GM12872 (cell line): ENCODE measurements around the gene ADD1.

ENCODE experiments used
- TF ChIP-seq, protein P1 (sequence below): IDR thresholded peaks from 3 replicates; pipeline ENCODE4 v1.5.1; 2011; ENCODE audit warnings: low read depth, mild to moderate bottlenecking, low read length, moderate library complexity; ENCODE audit not compliant: insufficient read depth

Gene ADD1

DNA sequence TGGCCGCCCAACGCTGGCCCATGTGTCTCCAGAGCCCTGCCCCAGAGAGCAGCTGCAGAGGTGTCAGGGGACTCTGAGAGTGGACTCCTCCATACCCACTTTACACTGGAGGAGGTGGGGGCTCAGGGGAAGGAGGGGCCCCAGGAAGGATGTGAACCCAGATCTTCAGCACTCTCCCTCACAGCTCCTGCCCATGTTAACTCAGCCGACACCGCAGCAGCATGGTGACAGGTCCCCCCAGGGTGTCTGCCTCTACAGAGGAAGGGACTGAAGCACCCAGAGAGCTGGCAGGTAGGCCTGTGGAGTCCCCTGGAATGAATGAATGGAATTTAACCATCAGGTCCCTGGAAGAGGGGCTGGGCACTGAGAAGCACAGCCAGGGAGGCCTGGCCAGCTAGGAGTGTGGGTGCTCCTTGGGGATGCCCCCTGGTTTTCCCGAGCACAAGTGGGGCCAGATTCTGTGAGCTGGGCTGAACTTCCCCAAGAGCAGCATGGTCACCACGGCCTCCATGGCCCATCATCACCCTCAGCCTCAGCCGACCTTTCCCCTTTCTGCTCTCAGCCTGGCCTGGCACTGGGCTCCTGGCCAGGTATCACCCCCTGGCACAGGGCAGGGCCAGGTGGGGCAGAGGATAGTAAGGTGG lies 28.9 kb upstream of the ADD1 start:
- TF ChIP-seq, protein P1, sequence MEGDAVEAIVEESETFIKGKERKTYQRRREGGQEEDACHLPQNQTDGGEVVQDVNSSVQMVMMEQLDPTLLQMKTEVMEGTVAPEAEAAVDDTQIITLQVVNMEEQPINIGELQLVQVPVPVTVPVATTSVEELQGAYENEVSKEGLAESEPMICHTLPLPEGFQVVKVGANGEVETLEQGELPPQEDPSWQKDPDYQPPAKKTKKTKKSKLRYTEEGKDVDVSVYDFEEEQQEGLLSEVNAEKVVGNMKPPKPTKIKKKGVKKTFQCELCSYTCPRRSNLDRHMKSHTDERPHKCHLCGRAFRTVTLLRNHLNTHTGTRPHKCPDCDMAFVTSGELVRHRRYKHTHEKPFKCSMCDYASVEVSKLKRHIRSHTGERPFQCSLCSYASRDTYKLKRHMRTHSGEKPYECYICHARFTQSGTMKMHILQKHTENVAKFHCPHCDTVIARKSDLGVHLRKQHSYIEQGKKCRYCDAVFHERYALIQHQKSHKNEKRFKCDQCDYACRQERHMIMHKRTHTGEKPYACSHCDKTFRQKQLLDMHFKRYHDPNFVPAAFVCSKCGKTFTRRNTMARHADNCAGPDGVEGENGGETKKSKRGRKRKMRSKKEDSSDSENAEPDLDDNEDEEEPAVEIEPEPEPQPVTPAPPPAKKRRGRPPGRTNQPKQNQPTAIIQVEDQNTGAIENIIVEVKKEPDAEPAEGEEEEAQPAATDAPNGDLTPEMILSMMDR: no peak

DNA sequence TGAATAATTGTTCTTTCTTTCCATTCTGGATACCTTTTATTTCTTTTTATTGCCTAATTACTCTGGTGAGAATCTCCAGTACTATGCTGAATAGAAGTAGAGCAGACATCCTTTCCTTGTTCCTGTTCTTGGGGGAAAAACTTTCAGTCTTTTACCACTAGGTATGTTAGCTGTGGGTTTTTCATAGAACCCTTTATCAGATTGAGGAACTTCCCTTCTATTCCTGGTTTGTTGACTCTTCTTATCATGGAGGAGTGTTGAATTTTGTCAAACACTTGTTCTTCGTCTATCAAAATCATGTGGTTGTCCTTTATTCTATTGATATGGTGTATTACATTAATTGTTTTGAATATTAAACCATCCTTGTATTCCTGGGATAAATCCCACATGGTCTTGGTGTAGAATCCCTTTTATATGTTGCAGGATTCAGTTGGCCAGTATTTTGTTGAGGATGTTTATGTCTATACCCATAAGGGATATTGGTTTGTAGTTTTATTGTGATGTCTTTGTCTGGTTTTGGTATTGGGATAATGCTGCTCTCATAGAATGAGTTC lies 27.2 kb upstream of the ADD1 start:
- TF ChIP-seq, protein P1: no peak

DNA sequence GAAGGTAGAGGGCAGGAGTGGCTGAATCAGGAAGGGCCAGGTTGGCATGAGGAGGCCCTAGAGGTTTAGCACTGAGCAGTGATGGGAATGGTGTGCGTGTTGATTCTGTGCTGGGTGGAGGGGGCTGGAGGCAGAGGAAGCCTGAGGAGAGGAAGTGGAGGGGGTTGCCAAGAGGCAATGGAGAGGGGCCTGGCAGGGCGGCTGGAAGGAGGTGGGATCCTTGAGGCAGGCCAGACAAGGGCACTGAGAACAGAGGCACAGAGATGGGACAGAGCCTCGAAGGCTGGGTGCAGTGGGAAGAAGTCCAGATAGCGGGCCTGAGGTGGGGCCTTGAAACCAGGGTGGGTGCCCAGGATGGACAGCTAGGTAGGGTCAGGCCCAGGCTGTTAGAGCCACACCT lies 26.5 kb upstream of the ADD1 start:
- TF ChIP-seq, protein P1: no peak

DNA sequence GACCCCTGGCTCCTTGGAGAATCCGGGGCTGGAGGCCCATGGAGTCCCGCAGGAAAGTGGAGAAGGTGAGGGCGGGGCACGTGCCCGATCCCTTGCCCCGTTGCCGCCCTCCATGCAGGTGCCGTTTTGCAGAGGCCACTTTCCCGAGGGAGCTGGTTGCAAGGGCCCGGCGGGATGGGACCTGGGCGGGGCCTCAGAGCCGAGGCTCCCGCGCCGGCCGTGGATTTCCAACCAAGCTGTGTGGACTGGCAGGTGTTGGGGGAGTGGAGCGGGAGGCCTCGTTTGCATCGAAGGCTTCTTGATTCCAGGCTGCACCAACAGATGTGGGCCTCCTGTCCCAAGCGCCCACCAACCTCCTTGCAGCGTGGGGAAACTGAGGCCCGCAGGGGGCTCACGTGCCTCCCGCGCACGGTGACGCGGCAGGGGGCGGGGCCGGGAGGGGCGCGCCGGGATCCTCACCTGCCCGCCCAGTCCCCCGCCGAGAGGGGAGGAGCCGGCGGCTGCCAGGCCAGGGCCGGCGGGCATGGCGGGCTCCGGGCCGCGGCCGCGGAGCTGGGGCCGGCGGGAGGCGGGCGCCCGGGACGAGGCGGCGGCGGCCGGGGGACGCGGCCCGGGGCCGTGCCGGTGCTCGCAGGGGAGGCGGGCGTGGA lies 25.8 kb upstream of the ADD1 start:
- TF ChIP-seq, protein P1: no peak

DNA sequence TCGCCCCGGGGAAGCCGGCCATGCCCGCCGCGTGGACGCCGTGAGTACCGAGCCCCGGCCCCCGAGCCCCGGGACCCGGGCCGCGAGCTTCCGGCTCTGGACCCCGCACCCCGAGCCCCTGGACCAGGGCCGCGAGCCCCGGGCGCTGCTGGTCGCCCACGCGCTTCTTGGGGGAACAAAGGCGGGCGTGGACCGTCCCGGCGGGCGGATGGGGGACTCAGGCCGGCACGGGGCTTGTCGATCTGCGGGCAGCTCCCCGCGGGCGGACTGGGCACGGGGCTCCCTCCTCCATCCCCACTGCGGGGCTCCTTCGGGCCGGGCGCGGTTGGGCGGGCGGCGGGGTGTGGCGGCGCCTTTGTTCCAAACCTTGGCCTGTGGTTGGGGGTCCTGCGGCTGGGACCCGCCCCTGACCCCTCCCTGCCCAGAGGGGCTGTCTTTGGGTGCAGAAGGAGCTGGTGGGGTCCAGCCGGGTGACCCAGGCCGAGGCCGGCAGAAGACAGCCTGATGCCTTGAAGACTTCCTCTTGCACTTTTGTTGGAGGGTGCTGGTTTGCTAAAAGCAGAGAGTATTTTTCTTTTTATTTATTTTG lies 25.2 kb upstream of the ADD1 start:
- TF ChIP-seq, protein P1: no peak

DNA sequence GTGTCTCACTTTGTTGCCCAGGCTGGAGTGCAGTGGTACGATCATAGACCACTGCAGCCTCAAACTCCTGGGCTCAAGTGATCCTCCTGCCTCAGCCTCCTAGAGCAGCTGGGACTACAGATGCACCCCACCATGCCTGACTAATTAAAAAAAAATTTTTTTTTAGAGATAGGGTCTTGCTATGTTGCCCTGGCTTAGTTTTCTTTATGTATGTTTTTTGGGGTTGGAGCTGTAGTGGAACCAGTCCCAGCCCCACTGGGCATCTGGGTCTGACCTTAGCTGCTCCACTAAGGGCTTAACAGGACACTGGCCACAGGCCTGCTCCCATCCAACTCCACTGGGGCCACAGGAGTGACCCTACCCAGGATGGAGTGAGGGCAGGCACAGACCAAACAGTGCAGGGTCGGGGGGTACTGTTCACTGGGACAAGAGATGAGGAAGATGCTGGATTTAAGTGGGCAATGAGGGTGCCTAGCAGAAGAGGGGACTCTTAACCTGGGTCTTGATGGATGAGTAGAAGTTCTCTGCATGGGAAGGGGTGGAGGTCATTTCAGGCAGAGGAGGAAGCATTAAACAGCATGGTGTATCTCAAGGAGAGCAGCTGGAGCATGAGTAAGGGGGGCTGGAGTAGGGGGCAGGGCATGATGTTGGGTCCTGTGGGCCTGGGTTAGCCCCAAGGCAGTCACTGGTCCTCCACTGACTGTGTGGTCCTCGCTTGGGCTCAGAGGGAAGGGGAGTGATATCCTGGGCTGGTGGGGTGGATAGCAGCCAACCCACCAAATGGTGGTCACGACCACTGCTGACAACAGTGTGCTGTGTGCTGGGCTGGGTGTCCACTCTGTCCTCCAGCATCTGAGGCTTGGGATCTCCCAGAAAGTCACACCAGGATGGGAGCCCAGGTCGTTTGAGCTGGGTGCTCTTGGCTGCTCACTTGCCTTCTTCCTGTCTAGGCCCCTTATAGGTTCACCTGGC lies 24.1 kb upstream of the ADD1 start:
- TF ChIP-seq, protein P1: no peak
